ENCODE data around the gene CRNKL1. TPM values are rescaled to one million over a fixed set of nuclear protein-coding genes. Genes with fewer than 3 reads are reported as not detected.

Gene CRNKL1
- total and polyA plus RNA-seq, 2 donors (not counting 1 experiment from before 2014, with no cell fraction given) = 19.2 to 32.7 TPM

GRCh38 chr20:19995220-19995863 lies 56.9 kb downstream of the CRNKL1 start:
- Histone ChIP-seq H3K4me3 (replicated peaks in 1 of 4; ENCODE audit: control extremely low read depth in 1 of 4, insufficient read depth in 1 of 4, low read depth in 3 of 4, low read length in 4 of 4) (no peak overlapping the region), H3K27ac (ENCODE audit: insufficient read depth, low read length) (peak overlapping the region; percentile 93), H3K27me3 (ENCODE audit: control insufficient read depth, insufficient read depth, low read length) (no peaks in the 10 kb centered on the region), H3K79me2 (ENCODE audit: control insufficient read depth, insufficient read depth, low read length) (peaks cover 28% of the 10 kb centered on the region), H4K20me1 (ENCODE audit: control insufficient read depth, extremely low read depth, insufficient read depth, low read length) (no peaks in the 10 kb centered on the region), H3K4me2 (ENCODE audit: extremely low read depth, insufficient read depth, low read length) (no peak overlapping the region), H3K36me3 (ENCODE audit: control insufficient read depth, insufficient read depth, low read length) (peaks cover 11% of the 10 kb centered on the region), H2AFZ (ENCODE audit: low read length) (no peak overlapping the region), H3K9me3 (ENCODE audit: control insufficient read depth, insufficient read depth, low read depth, low read length) (no peaks in the 10 kb centered on the region), H3K4me1 (ENCODE audit: control insufficient read depth, extremely low read depth, insufficient read depth, low read length) (peaks cover 38% of the 10 kb centered on the region), H3K9ac (ENCODE audit: insufficient read depth, low read length) (no peak overlapping the region)
- DNase-seq (ENCODE audit: low read depth in 2 of 2) = peak; percentile 59 to 75
- TF ChIP-seq EZH2 (IDR thresholded peaks at IDR 0.05; ENCODE audit: low read length, missing control alignments) (no peak), CTCF (conservative IDR thresholded peaks at IDR 0.05 in 1 of 2, IDR thresholded peaks at IDR 0.05 in 1 of 2; ENCODE audit: low read depth in 1 of 2, low read length in 2 of 2) (peak; percentile 65 to 84)

DNA sequence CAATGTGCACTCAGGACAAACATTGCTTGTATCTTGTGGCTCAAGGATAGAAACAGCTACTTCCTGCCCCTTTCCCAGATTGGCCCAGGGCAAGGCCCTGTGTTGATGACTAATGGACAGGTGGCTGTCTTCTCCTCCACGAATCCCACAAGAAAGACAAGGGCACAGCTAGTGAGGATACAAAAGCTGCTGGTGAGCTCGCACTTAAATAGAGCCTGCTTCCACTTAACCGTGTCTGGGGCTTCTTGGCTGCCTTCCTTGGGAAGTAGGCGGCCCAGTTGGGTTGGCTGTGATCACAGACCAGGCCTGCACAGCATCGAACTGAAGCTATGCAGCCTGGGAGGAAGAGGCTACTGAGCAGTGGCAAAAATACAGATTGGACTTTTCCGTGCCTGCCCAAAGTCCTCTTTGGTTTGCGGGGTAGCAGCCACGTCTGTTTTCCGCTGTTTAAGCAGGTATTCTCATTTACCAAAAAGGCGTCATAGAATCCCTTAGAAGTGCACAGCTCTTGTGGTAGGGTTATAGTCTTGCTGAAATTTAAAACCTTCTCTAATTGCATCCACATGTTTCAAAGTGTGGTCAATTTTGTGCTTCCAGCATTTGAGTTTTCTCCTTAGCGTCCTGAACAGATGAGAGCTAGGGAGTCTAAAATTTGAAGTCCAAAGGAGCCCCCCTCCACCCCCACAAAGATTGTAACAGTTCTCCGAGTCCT lies 58.2 kb downstream of the CRNKL1 start:
- Histone ChIP-seq H3K9me3 (ENCODE audit: control insufficient read depth, insufficient read depth, low read depth, low read length) (no peaks in the 10 kb centered on the region), H3K4me2 (ENCODE audit: extremely low read depth, insufficient read depth, low read length) (peak overlapping the region; percentile 83), H4K20me1 (ENCODE audit: control insufficient read depth, extremely low read depth, insufficient read depth, low read length) (no peaks in the 10 kb centered on the region), H3K4me1 (ENCODE audit: control insufficient read depth, extremely low read depth, insufficient read depth, low read length) (peaks cover 38% of the 10 kb centered on the region), H3K27ac (ENCODE audit: insufficient read depth, low read length) (peak overlapping the region; percentile 93), H3K27me3 (ENCODE audit: control insufficient read depth, insufficient read depth, low read length) (no peaks in the 10 kb centered on the region), H3K4me3 (replicated peaks in 1 of 4; ENCODE audit: control extremely low read depth in 1 of 4, insufficient read depth in 1 of 4, low read depth in 3 of 4, low read length in 4 of 4) (peak overlapping the region in 1 of 4 experiments; percentile 14), H3K9ac (ENCODE audit: insufficient read depth, low read length) (no peak overlapping the region), H3K79me2 (ENCODE audit: control insufficient read depth, insufficient read depth, low read length) (peaks cover 39% of the 10 kb centered on the region), H2AFZ (ENCODE audit: low read length) (no peak overlapping the region), H3K36me3 (ENCODE audit: control insufficient read depth, insufficient read depth, low read length) (peaks cover 11% of the 10 kb centered on the region)
- peak; percentile 39 to 72 for DNase-seq (ENCODE audit: low read depth in 2 of 2)
- no peak for TF ChIP-seq CTCF (conservative IDR thresholded peaks at IDR 0.05 in 1 of 2, IDR thresholded peaks at IDR 0.05 in 1 of 2; ENCODE audit: low read depth in 1 of 2, low read length in 2 of 2)
- TF ChIP-seq EZH2 (IDR thresholded peaks at IDR 0.05; ENCODE audit: low read length, missing control alignments) = no peak

DNA sequence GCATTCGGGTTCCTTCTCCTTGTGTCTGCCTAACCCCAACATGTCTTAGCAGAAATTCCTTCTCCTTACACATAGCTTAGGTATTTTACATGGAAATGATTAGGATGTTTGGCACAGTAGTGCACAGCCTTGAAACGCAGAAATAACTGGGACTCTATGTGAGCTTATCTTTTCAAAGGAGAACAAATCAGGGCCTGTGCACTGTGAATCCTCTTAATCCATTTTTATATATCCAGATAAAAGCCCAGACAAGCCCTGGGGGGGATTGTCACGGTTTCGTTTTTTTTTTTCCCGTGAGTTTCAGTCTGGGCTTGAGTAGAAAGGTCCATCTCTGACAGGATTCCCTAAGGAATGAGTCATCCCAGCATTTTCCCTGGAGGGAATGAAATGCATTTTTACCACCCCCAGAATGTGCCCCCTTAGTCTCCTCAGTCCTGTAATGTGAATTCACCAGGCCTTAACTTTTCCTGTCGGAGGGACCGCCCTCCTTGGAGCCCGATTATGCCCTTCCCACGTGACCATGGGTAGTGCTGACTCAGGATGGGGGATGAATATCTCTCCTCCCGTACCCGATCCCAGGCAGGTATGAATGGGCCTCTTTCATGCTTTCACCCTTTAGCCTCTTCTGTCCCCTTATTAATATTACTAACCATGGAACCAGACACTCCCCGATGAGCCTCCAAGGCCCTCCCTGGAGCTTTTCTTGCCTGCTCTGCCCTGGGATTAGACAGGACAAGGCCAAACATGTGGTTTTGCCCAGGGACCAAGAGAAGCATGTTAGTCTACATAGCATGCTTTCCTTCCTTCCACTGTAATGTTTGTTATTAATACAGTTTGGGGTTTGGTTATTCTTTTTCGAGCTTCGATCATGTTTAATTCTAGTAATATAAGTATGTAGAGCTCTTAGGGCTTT lies 59.0 kb downstream of the CRNKL1 start:
- H2AFZ ChIP-seq (ENCODE audit: low read length) = no peak overlapping the region
- peaks cover 48% of the 10 kb centered on the region for H3K79me2 ChIP-seq (ENCODE audit: control insufficient read depth, insufficient read depth, low read length)
- peak overlapping the region; percentile 83 for H3K4me2 ChIP-seq (ENCODE audit: extremely low read depth, insufficient read depth, low read length)
- no peaks in the 10 kb centered on the region for H3K27me3 ChIP-seq (ENCODE audit: control insufficient read depth, insufficient read depth, low read length)
- peak overlapping the region; percentile 10 to 29 (median 18) for H3K4me3 ChIP-seq (replicated peaks in 1 of 4; ENCODE audit: control extremely low read depth in 1 of 4, insufficient read depth in 1 of 4, low read depth in 3 of 4, low read length in 4 of 4)
- peak; percentile 78 to 95 for DNase-seq (ENCODE audit: low read depth in 2 of 2)
- H3K27ac ChIP-seq (ENCODE audit: insufficient read depth, low read length) = peak overlapping the region; percentile 93
- peak overlapping the region; percentile 41 for H3K9ac ChIP-seq (ENCODE audit: insufficient read depth, low read length)
- no peaks in the 10 kb centered on the region for H4K20me1 ChIP-seq (ENCODE audit: control insufficient read depth, extremely low read depth, insufficient read depth, low read length)
- H3K4me1 ChIP-seq (ENCODE audit: control insufficient read depth, extremely low read depth, insufficient read depth, low read length) = peaks cover 38% of the 10 kb centered on the region
- no peak for TF ChIP-seq EZH2 (IDR thresholded peaks at IDR 0.05; ENCODE audit: low read length, missing control alignments)
- no peak for TF ChIP-seq CTCF (conservative IDR thresholded peaks at IDR 0.05 in 1 of 2, IDR thresholded peaks at IDR 0.05 in 1 of 2; ENCODE audit: low read depth in 1 of 2, low read length in 2 of 2)
- H3K36me3 ChIP-seq (ENCODE audit: control insufficient read depth, insufficient read depth, low read length) = peaks cover 4% of the 10 kb centered on the region
- H3K9me3 ChIP-seq (ENCODE audit: control insufficient read depth, insufficient read depth, low read depth, low read length) = no peaks in the 10 kb centered on the region
